HepG2 (cell line): ENCODE measurements around the gene UQCRHL. TPM values are rescaled to one million over a fixed set of nuclear protein-coding genes. Genes with fewer than 3 reads are reported as not detected.
A peak's percentile ranks its signal among the peaks of the same experiment; 100 is the strongest.

ENCODE experiments used
- DPF2 ChIP-seq: sonication (generic); formaldehyde crosslinking; IDR thresholded peaks from 2 replicates; pipeline ENCODE4 v1.4.0; 2020; ENCODE audit warnings: mild to moderate bottlenecking, low read depth, missing genetic modification reagents, borderline replicate concordance
- GATA4 ChIP-seq: sonication (generic); IDR thresholded peaks from 2 replicates; pipeline ENCODE4 v1.6.1; 2016; ENCODE audit warnings: antibody characterized with exemption, low read depth, borderline replicate concordance
- HNRNPH1 ChIP-seq: fragments of 200-400 bp; formaldehyde crosslinking; optimal IDR thresholded peaks from 2 replicates; pipeline ENCODE3; 2017; ENCODE audit warnings: mild to moderate bottlenecking, low read depth, low read length
- JARID2 ChIP-seq: sonication (generic); formaldehyde crosslinking; IDR thresholded peaks from 2 replicates; pipeline ENCODE4 v1.8.1; 2023; ENCODE audit warnings: missing genetic modification reagents, inconsistent platforms; ENCODE audit not compliant: insufficient replicate concordance
- NFE2 ChIP-seq: sonication (generic); formaldehyde crosslinking; IDR thresholded peaks from 2 replicates; pipeline ENCODE4 v1.4.0; 2020; ENCODE audit warnings: missing genetic modification reagents
- NFYB ChIP-seq: sonication (generic); formaldehyde crosslinking; IDR thresholded peaks from 2 replicates; pipeline ENCODE4 v1.4.0; 2020; ENCODE audit warnings: missing genetic modification reagents
- POLR2A ChIP-seq, 2 experiments: IDR thresholded peaks; 2 replicates each; pipeline ENCODE4 v1.6.1; 2011; ENCODE audit warnings: low read depth in 2 of 2, low read length in 2 of 2, mild to moderate bottlenecking in 1 of 2, moderate library complexity in 1 of 2; ENCODE audit not compliant: insufficient read depth in 1 of 2
- SP5 ChIP-seq: IDR thresholded peaks from 2 replicates; pipeline ENCODE4 v1.6.1; 2016; ENCODE audit warnings: low read depth, borderline replicate concordance
- SPEN ChIP-seq: sonication (generic); formaldehyde crosslinking; IDR thresholded peaks from 2 replicates; pipeline ENCODE4 v1.5.1; 2020; ENCODE audit warnings: low read depth, mild to moderate bottlenecking, missing genetic modification reagents
- ZBTB20 ChIP-seq: sonication (generic); formaldehyde crosslinking; IDR thresholded peaks from 2 replicates; pipeline ENCODE4 v1.8.1; 2023; ENCODE audit warnings: missing genetic modification reagents, low read depth, mild to moderate bottlenecking, borderline replicate concordance
- ZFP36 ChIP-seq: fragments of 150-350 bp; IDR thresholded peaks from 2 replicates; pipeline ENCODE4 v1.6.1; 2018; ENCODE audit warnings: borderline replicate concordance, low read length, low read depth; ENCODE audit not compliant: partially characterized antibody
- ZNF232 ChIP-seq: sonication (generic); formaldehyde crosslinking; IDR thresholded peaks from 2 replicates; pipeline ENCODE4 v1.4.0; 2020; ENCODE audit warnings: missing genetic modification reagents, borderline replicate concordance
- ZNF282 ChIP-seq: fragments of 450-650 bp; IDR thresholded peaks from 2 replicates; pipeline ENCODE4 v1.6.1; 2018; ENCODE audit not compliant: partially characterized antibody
- ZNF296 ChIP-seq: sonication (generic); formaldehyde crosslinking; conservative IDR thresholded peaks from 2 replicates; pipeline ENCODE4 v1.5.0; 2020; ENCODE audit warnings: mild to moderate bottlenecking, missing genetic modification reagents
- ZSCAN21 ChIP-seq: sonication (generic); formaldehyde crosslinking; IDR thresholded peaks from 2 replicates; pipeline ENCODE4 v1.8.0; 2022; ENCODE audit warnings: mild to moderate bottlenecking, missing genetic modification reagents, moderate library complexity, borderline replicate concordance
- polyA plus RNA-seq, 8 experiments: library from polyadenylated mRNA; depleted of rRNA in 3 of 8; stranded (reverse) in 7 of 8; unstranded in 1 of 8; fragments of >200 nt; fragmentation: Illumina TruSeq in 4 of 8; extraction: Trizol in 4 of 8; gene quantifications; 2 replicates each; pipeline versions ENCODE4 v1.2.1 to v1.2.3, GENCODE V29; 2011 to 2016; ENCODE audit warnings: low read depth in 4 of 8, missing spikeins in 1 of 8, mixed read lengths in 1 of 8; ENCODE audit not compliant: insufficient read depth in 1 of 8
- total RNA-seq, 5 experiments: library from RNA; depleted of rRNA; stranded (reverse); fragments of >200 nt; fragmentation: Illumina TruSeq; extraction: Trizol; gene quantifications; 2 replicates each; pipeline ENCODE4 v1.2.3, GENCODE V29; 2016; ENCODE audit warnings: low read depth in 1 of 5
- TF ChIP-seq, protein P1 (sequence below): sonication (generic); formaldehyde crosslinking; IDR thresholded peaks from 2 replicates; pipeline ENCODE4 v1.5.1; 2020; ENCODE audit warnings: mild to moderate bottlenecking, missing genetic modification reagents, moderate library complexity
- TF ChIP-seq, protein P2 (sequence below): sonication (generic); formaldehyde crosslinking; IDR thresholded peaks from 2 replicates; pipeline ENCODE4 v1.8.0; 2022; ENCODE audit warnings: low read depth, missing genetic modification reagents
- TF ChIP-seq, protein P3 (sequence below): sonication (generic); formaldehyde crosslinking; IDR thresholded peaks from 2 replicates; pipeline ENCODE4 v1.4.0; 2020; ENCODE audit warnings: missing genetic modification reagents

UQCRHL gene
- total and polyA plus RNA-seq, 2 of the 13 experiments (the other 11 are each of a cell fraction or from before 2014, with no cell fraction given), result 1.8 to 2.3 TPM

DNA sequence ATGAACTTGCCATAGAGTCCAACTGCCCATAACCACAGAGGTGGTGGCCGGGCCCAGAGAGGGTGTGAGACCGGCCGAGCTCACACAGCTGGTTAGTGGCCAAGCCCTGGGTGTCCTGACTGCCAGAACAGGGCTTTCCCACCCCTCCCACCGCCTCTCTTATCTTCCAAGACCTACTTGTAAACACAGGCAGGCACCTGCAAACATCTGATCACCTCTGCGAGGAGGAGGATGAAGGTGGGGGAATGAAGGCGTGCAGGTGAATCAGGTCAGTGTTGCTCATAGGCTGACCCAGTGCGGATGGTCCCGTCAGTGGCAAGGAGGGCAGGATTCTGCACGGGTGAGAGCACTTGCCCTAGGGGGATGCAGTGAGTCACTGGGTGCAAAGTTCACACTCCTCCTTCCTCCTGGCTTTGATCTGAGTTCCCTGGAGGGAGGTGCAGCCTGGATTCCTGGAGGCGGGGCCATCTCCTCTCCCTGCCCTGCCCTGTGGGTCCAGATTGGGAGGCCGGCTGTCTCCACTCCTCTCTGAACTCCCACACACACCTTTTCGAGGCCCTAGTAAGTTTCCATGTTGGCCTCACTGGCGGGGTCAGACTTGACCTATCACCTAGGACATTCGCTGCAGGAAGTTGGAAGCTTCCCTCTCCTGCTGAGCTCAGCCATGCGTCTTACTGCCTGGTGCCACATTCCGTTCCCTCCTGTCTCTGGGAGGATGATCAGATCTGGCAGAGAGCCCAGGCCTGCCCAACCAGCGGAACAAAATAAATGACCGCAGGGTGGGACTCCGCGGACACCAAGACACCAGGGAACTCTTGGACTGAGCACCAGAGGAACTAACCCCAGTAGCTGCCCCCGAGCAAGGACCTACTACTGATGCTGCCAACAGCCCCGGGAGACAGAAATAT is 7.3 kb downstream of the UQCRHL start (continued):
- TF ChIP-seq ZBTB20 (CRISPR knock-in tag) (no peak; the same call in 1 of the 2 replicates), NFYB (CRISPR knock-in tag) (no peak), HNRNPH1 (no peak), JARID2 (CRISPR knock-in tag) (no peak), ZNF296 (CRISPR knock-in tag) (0 out of 2 replicates have a peak, but pooled peaks have one; percentile 19), ZFP36 (no peak), SPEN (peak; percentile 99; the same call in 1 of the 2 replicates), ZNF232 (CRISPR knock-in tag) (no peak), NFE2 (CRISPR knock-in tag) (no peak), POLR2A (IDR thresholded peaks at IDR 0.05; ENCODE audit: insufficient read depth in 1 of 2, low read depth in 2 of 2, low read length in 2 of 2) (peak; percentile 54 to 86), SP5 (CRISPR knock-in tag) (peak; percentile 99), DPF2 (CRISPR knock-in tag) (peak; percentile 94), GATA4 (no peak; the same call in 1 of the 2 replicates), ZNF282 (no peak), ZSCAN21 (peak; percentile 45; the same call in 1 of the 2 replicates)
- TF ChIP-seq, protein P1, sequence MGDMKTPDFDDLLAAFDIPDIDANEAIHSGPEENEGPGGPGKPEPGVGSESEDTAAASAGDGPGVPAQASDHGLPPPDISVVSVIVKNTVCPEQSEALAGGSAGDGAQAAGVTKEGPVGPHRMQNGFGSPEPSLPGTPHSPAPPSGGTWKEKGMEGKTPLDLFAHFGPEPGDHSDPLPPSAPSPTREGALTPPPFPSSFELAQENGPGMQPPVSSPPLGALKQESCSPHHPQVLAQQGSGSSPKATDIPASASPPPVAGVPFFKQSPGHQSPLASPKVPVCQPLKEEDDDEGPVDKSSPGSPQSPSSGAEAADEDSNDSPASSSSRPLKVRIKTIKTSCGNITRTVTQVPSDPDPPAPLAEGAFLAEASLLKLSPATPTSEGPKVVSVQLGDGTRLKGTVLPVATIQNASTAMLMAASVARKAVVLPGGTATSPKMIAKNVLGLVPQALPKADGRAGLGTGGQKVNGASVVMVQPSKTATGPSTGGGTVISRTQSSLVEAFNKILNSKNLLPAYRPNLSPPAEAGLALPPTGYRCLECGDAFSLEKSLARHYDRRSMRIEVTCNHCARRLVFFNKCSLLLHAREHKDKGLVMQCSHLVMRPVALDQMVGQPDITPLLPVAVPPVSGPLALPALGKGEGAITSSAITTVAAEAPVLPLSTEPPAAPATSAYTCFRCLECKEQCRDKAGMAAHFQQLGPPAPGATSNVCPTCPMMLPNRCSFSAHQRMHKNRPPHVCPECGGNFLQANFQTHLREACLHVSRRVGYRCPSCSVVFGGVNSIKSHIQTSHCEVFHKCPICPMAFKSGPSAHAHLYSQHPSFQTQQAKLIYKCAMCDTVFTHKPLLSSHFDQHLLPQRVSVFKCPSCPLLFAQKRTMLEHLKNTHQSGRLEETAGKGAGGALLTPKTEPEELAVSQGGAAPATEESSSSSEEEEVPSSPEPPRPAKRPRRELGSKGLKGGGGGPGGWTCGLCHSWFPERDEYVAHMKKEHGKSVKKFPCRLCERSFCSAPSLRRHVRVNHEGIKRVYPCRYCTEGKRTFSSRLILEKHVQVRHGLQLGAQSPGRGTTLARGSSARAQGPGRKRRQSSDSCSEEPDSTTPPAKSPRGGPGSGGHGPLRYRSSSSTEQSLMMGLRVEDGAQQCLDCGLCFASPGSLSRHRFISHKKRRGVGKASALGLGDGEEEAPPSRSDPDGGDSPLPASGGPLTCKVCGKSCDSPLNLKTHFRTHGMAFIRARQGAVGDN (CRISPR knock-in tag), result peak; percentile 73
- TF ChIP-seq, protein P2, sequence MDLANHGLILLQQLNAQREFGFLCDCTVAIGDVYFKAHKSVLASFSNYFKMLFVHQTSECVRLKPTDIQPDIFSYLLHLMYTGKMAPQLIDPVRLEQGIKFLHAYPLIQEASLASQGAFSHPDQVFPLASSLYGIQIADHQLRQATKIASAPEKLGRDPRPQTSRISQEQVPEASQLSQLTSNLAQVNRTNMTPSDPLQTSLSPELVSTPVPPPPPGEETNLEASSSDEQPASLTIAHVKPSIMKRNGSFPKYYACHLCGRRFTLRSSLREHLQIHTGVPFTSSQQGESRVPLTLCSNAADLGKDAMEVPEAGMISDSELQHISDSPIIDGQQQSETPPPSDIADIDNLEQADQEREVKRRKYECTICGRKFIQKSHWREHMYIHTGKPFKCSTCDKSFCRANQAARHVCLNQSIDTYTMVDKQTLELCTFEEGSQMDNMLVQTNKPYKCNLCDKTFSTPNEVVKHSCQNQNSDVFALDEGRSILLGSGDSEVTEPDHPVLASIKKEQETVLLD (CRISPR knock-in tag), result no peak
- TF ChIP-seq, protein P3, sequence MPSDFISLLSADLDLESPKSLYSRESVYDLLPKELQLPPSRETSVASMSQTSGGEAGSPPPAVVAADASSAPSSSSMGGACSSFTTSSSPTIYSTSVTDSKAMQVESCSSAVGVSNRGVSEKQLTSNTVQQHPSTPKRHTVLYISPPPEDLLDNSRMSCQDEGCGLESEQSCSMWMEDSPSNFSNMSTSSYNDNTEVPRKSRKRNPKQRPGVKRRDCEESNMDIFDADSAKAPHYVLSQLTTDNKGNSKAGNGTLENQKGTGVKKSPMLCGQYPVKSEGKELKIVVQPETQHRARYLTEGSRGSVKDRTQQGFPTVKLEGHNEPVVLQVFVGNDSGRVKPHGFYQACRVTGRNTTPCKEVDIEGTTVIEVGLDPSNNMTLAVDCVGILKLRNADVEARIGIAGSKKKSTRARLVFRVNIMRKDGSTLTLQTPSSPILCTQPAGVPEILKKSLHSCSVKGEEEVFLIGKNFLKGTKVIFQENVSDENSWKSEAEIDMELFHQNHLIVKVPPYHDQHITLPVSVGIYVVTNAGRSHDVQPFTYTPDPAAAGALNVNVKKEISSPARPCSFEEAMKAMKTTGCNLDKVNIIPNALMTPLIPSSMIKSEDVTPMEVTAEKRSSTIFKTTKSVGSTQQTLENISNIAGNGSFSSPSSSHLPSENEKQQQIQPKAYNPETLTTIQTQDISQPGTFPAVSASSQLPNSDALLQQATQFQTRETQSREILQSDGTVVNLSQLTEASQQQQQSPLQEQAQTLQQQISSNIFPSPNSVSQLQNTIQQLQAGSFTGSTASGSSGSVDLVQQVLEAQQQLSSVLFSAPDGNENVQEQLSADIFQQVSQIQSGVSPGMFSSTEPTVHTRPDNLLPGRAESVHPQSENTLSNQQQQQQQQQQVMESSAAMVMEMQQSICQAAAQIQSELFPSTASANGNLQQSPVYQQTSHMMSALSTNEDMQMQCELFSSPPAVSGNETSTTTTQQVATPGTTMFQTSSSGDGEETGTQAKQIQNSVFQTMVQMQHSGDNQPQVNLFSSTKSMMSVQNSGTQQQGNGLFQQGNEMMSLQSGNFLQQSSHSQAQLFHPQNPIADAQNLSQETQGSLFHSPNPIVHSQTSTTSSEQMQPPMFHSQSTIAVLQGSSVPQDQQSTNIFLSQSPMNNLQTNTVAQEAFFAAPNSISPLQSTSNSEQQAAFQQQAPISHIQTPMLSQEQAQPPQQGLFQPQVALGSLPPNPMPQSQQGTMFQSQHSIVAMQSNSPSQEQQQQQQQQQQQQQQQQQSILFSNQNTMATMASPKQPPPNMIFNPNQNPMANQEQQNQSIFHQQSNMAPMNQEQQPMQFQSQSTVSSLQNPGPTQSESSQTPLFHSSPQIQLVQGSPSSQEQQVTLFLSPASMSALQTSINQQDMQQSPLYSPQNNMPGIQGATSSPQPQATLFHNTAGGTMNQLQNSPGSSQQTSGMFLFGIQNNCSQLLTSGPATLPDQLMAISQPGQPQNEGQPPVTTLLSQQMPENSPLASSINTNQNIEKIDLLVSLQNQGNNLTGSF (CRISPR knock-in tag), result no peak
